Hypothalamus (tissue), 51 donors: ENCODE results near the gene SLC2A14.
"Not testable (repeated sequence)": the region's sequence is repeated elsewhere in the genome, so short reads cannot be mapped to it uniquely, and the experiment has no call there.

Experiments
- DNase-seq, 51 donors: peaks; one replicate each; lab custom pipeline; 2025; lab: John Stamatoyannopoulos, UW

Gene SLC2A14

GRCh38 chr12:7872566-7873319 is at the start of gene SLC2A14:
TSS of gene SLC2A14 (minus strand) at chr12:7872915. CDS start at chr12:7869880, 3,035 bp downstream.
- DNase-seq = no peak

- DNase-seq = not testable (repeated sequence)
Observed at GRCh38 chr12:7921181-7921580, 48.5 kb upstream of the SLC2A14 start.

- DNase-seq = not testable (repeated sequence)
Observed at GRCh38 chr12:7918268-7918590, 45.5 kb upstream of the SLC2A14 start.

- DNase-seq = no peak
Observed at GRCh38 chr12:7917392-7918267, 44.9 kb upstream of the SLC2A14 start.

GRCh38 chr12:7916936-7917335 is 44.2 kb upstream of the SLC2A14 start:
- no peak for DNase-seq

- DNase-seq = peak in 1 of 51 donors; percentile 3
Observed at GRCh38 chr12:7915661-7916403, 43.1 kb upstream of the SLC2A14 start.

GRCh38 chr12:7910106-7910505 is 37.4 kb upstream of the SLC2A14 start:
- not testable (repeated sequence) for DNase-seq

- DNase-seq = no peak
Observed at GRCh38 chr12:7907009-7907408, 34.3 kb upstream of the SLC2A14 start.

GRCh38 chr12:7906303-7906702 is 33.6 kb upstream of the SLC2A14 start:
- DNase-seq = not testable (repeated sequence)

GRCh38 chr12:7905600-7906125 is 32.9 kb upstream of the SLC2A14 start:
- not testable (repeated sequence) for DNase-seq

- no peak for DNase-seq
Observed at GRCh38 chr12:7905071-7905470, 32.4 kb upstream of the SLC2A14 start.

GRCh38 chr12:7902416-7902815 is 29.7 kb upstream of the SLC2A14 start:
- not testable (repeated sequence) for DNase-seq

- no peak for DNase-seq
Observed at GRCh38 chr12:7899755-7900154, 27.0 kb upstream of the SLC2A14 start.

- not testable (repeated sequence) for DNase-seq
Observed at GRCh38 chr12:7896726-7897125, 24.0 kb upstream of the SLC2A14 start.

GRCh38 chr12:7892186-7892980 is 19.7 kb upstream of the SLC2A14 start:
- DNase-seq = no peak

GRCh38 chr12:7884689-7885088 is 12.0 kb upstream of the SLC2A14 start:
- DNase-seq = no peak

GRCh38 chr12:7881736-7882120 is 9.0 kb upstream of the SLC2A14 start:
- DNase-seq = not testable (repeated sequence)

- DNase-seq = not testable (repeated sequence)
Observed at GRCh38 chr12:7880952-7881735, 8.4 kb upstream of the SLC2A14 start.

- no peak for DNase-seq
Observed at GRCh38 chr12:7879246-7879645, 6.5 kb upstream of the SLC2A14 start.
